Stimulated activated effector memory CD8-positive, alpha-beta T cell treated with anti-CD3 and anti-CD28 coated beads, Interleukin-12 subunit alpha, Interleukin-12 subunit beta, amount 100 ng/mL, for 72 hours (primary cell): ENCODE results near the gene IL3.

ENCODE experiments used
- ATAC-seq: fragments of 150-1000 bp; cut with Tn5 transposase; 2 replicates; pipeline ENCODE4 v1.10.0; 2021
- DNase-seq, 2 donors: peaks; one replicate each; pipeline ENCODE4 v3.0.0; 2021 to 2022; ENCODE audit warnings: low spot score in 2 of 2
- H3K27ac Mint-ChIP-seq: one replicate; pipeline ENCODE4 v1.8.0; 2022; ENCODE audit warnings: mild to moderate bottlenecking, mixed read lengths
- H3K36me3 Mint-ChIP-seq: one replicate; pipeline ENCODE4 v1.8.0; 2022; ENCODE audit warnings: mild to moderate bottlenecking, mixed read lengths
- H3K4me1 Mint-ChIP-seq: one replicate; pipeline ENCODE4 v1.8.0; 2022; ENCODE audit warnings: mixed read lengths
- H3K4me3 Mint-ChIP-seq: one replicate; pipeline ENCODE4 v1.8.0; 2022; ENCODE audit warnings: mild to moderate bottlenecking, mixed read lengths
- H3K9me3 Mint-ChIP-seq: one replicate; pipeline ENCODE4 v1.8.0; 2022; ENCODE audit warnings: mixed read lengths

Gene IL3

DNA sequence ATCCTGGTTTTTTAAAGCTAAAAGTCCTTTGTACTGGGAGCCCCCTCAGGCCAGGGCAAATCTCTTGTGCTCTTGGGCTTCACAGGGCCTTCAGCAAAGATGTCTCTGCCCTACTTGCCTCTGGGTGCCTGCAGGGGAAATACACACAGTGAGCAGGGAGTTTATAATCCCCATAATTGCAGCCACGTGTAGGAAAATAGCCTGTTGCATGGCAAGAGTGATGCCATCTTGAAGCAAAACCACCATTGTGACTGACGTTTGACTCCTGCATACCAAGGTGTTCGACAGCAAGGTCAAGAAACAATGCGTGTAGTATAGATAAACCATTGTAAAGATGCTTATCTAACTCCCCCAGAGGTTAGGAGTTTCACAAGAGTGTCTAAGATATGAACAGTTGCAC lies 11.4 kb upstream of the IL3 start:
- Mint-ChIP-seq H3K4me1 (peaks cover 8% of the 10 kb centered on the region), H3K27ac (no peak overlapping the region), H3K9me3 (no peaks in the 10 kb centered on the region), H3K36me3 (no peaks in the 10 kb centered on the region), H3K4me3 (no peak overlapping the region)
- ATAC-seq (no peak), DNase-seq (no peak)

DNA sequence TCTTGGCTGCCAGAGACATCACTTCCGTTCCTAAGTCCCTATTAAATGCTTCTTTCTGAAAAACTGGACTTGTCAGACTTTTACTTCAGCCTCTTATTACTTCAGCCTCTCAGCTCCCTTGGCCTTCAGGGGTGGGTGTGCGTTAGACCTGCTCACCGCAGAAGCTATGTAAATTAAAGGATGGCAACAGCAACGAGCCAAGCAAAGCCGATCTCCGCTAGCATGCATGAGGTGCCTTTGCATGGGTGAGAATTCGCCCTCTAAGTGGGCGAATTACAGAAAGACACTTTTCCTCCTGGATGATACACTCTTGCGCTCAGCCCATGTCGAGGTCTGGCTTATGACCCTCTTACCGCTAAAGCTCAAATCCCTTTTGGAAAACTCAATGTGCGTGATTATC lies 10.9 kb upstream of the IL3 start:
- no peaks in the 10 kb centered on the region for H3K9me3 Mint-ChIP-seq
- no peak for DNase-seq
- no peak overlapping the region for H3K4me3 Mint-ChIP-seq
- no peak overlapping the region for H3K27ac Mint-ChIP-seq
- ATAC-seq = no peak
- H3K36me3 Mint-ChIP-seq = no peaks in the 10 kb centered on the region
- peaks cover 13% of the 10 kb centered on the region for H3K4me1 Mint-ChIP-seq

DNA sequence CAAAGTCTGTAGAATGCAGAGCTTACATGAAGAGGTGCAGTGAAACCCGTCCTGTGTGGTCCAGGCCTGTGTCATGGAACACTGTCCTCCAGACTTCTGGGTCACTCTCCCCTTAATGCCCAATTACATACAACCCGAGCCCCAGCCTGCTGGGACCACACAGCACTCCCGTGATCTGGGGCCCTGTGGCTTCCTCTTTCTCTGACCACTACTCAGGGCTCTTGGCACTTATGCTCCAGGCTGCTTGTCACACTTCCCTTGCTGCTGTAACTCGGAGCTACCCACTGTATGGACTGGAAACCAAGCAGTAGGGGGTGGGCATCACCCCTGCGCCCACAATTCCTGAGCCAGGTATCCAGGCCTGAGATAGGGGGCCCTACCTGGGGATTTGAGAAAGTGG lies 10.3 kb upstream of the IL3 start:
- H3K4me1 Mint-ChIP-seq = peaks cover 19% of the 10 kb centered on the region
- no peaks in the 10 kb centered on the region for H3K36me3 Mint-ChIP-seq
- H3K4me3 Mint-ChIP-seq = no peak overlapping the region
- H3K27ac Mint-ChIP-seq = no peak overlapping the region
- peak; percentile 29 for ATAC-seq
- peak in 1 of 2 donors; percentile 41 for DNase-seq
- H3K9me3 Mint-ChIP-seq = no peaks in the 10 kb centered on the region

DNA sequence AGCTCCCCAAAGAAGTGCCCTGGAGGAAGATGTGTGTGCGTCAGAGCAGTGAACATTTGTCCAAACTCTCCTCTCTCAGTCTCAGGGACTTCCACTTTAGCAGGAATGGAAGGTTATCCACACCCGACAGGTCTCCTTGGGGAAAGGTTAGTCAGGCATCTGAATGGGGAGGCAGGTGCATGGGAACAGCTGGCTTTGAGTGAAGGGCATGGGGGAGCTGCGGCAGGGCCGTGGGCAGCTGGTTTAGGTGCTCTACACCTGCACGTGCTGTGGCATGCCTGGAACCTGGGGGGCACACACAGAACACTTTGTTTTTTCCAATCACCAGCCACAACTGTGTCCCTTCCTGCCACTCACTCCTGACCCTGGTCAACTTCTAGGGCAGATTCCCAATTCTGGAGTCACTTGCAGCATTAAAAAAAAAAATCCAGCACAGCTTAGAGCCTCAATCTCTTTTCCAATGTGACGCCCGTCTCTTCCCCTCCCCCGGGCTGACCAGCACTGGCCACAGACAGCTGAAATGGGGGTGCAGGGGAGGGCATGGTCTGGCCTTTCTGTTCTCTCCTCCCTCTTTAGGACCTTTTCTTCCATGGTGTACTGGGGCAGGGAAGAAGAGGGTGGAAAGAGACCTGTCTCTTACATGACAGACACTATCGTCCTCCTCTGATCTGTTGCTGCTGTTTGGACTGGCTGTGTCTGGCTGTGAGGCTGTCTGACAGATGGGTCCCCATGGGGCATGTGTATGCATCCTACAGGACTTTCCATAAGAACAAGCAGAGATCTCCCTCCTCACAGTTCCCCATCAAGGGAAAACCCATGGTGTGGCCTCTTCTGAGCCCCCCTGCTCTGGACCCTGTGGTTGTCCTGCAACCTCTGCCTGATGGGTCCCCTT lies 9.5 kb upstream of the IL3 start:
- no peak for DNase-seq
- Mint-ChIP-seq H3K36me3 (peaks cover 2% of the 10 kb centered on the region), H3K4me3 (no peak overlapping the region), H3K4me1 (peaks cover 27% of the 10 kb centered on the region), H3K27ac (no peak overlapping the region), H3K9me3 (no peaks in the 10 kb centered on the region)
- ATAC-seq = no peak

DNA sequence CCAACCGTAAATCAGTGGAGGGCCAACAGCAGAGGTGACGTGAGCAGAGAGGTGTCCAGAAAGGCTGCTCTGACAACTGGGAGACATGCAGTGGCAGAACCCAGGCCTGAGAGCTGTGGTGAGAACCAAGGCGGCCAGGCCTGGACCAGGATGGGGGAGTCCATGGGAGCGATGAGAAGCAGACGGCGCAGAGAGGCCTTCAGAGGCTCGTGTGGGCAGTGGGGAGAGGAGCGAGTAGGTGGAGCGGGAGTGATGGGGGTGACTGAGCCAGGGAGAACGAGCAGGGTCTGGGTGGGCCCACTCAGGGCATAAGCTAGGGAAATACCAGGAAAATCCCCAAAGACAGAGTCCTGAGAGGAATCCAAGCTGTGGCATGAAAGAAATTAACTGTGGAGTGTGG lies 7.9 kb upstream of the IL3 start:
- Mint-ChIP-seq H3K4me3 (no peak overlapping the region), H3K27ac (peak overlapping the region; percentile 64), H3K4me1 (peaks cover 43% of the 10 kb centered on the region), H3K36me3 (peaks cover 11% of the 10 kb centered on the region), H3K9me3 (no peaks in the 10 kb centered on the region)
- no peak for DNase-seq
- no peak for ATAC-seq

DNA sequence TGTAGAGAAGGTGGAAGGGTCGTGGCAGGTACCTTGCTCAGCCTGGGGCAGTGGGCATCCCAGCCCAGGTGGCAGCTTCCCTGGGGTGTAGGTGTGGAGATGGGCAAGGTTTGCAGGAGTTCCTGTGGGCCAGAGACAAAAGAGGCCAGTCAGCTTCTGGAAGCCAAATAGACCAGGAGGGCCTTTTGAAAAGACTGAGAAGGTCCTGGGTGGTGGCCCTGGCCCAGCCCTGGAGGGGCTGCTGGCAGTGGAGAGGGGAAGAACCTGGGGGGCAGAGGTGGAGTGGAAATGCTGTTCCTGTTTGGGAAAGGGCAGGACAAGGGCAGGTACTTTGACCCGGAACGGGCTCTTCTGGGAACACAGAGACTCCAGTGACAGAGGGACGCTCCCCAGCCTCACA lies 7.0 kb upstream of the IL3 start:
- no peak for ATAC-seq
- Mint-ChIP-seq H3K4me1 (peaks cover 50% of the 10 kb centered on the region), H3K9me3 (no peaks in the 10 kb centered on the region), H3K36me3 (peaks cover 11% of the 10 kb centered on the region), H3K27ac (peak overlapping the region; percentile 57), H3K4me3 (no peak overlapping the region)
- peak in 1 of 2 donors; percentile 40 for DNase-seq

DNA sequence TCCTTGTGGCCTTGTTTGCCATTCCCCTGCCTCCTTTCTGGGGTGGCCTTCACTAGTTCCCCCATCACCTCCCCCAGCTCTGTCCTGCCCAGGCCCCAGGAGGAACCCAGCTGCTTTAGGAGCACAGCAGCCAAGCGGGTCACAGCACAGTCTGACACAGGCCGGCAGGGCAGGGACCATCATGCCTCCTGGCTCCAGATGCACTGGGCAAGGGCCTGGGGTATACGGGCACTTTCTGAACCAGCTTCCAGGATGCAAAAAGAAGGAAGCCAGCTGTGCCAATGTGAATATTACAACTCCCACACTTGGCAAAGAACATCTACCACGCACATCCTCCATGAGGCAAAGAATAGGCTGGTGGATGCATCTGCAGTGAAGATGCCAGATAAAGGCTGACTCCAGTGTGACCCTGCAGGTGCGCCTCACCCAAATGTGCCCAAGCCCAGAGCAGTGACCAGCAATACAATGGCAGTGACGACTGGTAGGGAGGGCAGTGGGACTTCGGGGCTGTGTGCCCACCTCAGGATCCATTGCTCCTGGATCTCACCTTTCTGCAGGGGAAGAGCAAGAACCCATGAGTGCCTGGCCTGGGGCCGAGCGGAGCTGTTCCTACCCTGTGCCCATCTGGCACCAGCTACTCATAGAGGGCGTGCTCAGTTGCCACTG lies 6.3 kb upstream of the IL3 start:
- Mint-ChIP-seq H3K4me1 (peaks cover 54% of the 10 kb centered on the region), H3K9me3 (no peaks in the 10 kb centered on the region), H3K27ac (no peak overlapping the region), H3K4me3 (no peak overlapping the region), H3K36me3 (peaks cover 11% of the 10 kb centered on the region)
- DNase-seq = peak in 1 of 2 donors; percentile 42
- no peak for ATAC-seq

DNA sequence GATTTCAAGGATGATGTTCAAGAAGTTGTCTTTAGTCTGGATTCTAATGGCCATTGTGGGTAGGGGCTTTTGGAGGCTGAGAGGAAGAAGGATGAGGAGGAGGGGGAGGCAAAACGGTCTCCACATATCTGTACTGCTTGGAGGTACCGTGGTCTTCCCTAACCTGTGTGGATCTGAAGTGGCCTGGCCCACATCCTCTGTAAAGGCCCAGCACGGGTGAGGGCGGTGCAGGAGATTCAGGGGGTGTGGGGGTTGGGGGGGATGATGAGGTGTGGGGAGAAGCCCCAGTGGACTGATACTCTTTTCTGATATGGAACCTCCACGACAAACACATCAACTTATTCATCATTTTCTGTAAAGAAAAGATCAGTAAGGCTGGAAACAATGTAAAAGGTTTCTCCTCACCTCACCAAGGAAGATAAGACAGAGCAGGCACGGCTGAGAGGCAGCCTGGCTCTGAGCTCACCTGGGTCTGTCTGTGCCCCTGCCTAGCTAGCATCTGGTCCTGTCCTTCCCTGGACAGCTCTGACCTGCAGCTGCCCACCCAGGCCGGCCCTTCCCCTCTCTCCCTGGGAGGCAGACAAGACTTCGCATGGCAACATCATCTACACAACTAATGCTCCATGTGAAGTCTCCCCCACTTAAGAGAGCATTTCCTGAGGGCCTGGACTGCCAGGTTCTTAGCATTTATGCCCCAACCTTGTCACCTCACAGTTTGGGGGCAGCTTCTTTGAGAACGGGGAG lies 5.6 kb upstream of the IL3 start:
- Mint-ChIP-seq H3K36me3 (peaks cover 11% of the 10 kb centered on the region), H3K4me3 (no peak overlapping the region), H3K27ac (no peak overlapping the region), H3K9me3 (no peaks in the 10 kb centered on the region), H3K4me1 (peaks cover 61% of the 10 kb centered on the region)
- DNase-seq = peak in 1 of 2 donors; percentile 43
- no peak for ATAC-seq

DNA sequence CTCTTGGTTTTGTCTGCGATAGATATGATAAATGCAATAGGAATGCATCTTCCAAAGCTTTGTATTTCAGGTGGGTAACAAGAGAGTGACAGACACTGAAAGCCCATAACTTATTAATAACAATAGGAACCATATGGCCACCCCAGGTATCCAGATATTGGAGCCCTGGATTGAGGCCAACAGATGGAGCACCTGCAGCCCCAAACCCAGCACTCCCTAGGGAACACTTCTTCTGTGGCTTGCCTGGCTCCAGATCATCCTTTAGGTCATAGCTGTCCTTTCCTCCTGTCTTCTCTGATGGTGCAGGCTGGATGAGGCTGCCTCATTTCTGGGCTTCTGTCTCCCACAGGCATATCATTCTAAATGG lies 5.0 kb upstream of the IL3 start:
- Mint-ChIP-seq H3K9me3 (no peaks in the 10 kb centered on the region), H3K4me3 (peak overlapping the region; percentile 44), H3K27ac (peak overlapping the region; percentile 91), H3K4me1 (peaks cover 67% of the 10 kb centered on the region), H3K36me3 (peaks cover 11% of the 10 kb centered on the region)
- ATAC-seq (no peak), DNase-seq (peak in 1 of 2 donors; percentile 42)

DNA sequence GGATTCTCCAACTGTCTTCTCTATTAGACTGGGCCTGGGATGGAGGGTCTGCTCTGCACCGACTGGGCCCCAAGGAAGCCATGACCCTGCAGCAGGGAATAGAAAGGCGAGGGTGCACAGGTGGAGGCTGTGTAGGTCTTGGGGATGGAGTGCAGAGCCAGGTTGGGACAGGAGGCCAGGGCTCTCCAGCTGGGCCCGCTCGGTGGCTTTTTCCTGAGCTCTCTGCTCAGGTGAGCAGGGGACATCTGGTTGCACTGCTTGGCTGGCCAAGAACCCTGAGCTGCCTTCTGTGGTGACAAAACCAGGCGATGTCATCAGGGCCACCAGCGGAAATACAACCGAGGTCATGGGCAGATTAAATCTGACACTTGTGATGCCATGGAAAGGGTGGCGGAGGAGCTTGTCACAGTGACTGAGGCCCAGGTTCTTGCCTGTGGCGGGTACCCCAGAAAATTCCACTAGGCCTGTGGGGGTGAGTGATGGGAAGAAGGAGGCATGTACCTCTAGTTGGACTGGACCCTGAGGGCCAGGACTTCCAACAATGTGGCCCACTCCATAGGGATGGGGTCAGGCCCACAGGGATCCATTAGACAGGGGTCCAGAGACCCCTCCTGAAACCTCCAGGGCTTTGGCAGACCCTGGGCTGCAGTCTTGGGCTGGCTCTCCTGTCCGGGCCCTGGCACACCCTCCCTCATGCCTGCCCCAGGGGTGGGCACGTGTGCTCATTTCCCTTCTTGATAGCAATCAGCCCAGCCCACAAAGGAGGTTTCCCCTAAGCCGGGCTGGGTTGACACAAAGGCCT lies 4.4 kb upstream of the IL3 start:
- Mint-ChIP-seq H3K36me3 (peaks cover 11% of the 10 kb centered on the region), H3K4me3 (peak overlapping the region; percentile 44), H3K9me3 (no peaks in the 10 kb centered on the region), H3K4me1 (peaks cover 71% of the 10 kb centered on the region), H3K27ac (peak overlapping the region; percentile 91)
- DNase-seq (peak in 1 of 2 donors; percentile 54), ATAC-seq (peak; percentile 82)

DNA sequence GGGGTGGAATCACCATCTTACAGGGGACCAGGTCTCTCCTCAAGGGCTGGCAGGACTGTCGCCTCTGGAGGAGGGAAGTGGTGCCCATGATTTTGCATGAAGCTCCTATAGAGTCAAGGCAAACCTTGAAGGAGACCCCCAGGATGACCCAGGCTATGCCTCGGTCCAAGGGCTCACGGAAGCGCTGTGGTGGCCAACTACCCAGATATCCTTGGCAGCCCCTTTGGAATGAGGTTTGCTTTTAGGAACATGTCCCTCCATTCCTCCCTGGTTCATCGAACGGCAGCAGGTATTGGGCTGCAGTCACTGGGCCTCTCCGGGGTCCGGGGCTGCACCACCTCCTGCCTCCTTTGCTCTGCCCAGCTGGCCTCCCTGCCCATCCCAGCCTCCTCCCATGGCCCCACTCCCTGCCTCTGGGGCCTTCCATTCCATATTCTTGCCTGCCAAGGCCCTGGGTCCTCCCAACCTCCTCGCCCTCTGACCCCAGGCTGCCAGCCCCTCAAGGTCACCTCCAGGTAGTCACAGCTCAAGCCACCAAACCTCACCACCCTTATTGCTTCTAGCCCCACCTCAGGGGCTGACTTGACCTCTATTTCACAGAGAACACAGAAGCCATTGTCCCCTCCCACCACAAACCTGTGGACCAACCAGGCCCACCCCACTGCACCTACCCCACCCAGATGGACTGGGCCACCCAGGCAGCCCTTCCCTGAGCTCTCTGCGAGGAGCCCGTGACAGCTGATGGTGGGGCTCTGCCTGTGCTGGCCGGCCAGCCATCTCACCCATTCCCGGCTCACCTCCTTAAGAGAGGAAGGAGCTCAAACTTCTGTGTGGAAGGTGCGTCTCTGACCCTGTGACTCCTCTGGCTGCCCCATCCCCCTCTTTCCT lies 3.6 kb upstream of the IL3 start:
- Mint-ChIP-seq H3K27ac (peak overlapping the region; percentile 91), H3K4me3 (peak overlapping the region; percentile 44), H3K4me1 (peaks cover 71% of the 10 kb centered on the region), H3K9me3 (no peaks in the 10 kb centered on the region), H3K36me3 (peaks cover 11% of the 10 kb centered on the region)
- ATAC-seq (no peak), DNase-seq (peak in 1 of 2 donors; percentile 45)

DNA sequence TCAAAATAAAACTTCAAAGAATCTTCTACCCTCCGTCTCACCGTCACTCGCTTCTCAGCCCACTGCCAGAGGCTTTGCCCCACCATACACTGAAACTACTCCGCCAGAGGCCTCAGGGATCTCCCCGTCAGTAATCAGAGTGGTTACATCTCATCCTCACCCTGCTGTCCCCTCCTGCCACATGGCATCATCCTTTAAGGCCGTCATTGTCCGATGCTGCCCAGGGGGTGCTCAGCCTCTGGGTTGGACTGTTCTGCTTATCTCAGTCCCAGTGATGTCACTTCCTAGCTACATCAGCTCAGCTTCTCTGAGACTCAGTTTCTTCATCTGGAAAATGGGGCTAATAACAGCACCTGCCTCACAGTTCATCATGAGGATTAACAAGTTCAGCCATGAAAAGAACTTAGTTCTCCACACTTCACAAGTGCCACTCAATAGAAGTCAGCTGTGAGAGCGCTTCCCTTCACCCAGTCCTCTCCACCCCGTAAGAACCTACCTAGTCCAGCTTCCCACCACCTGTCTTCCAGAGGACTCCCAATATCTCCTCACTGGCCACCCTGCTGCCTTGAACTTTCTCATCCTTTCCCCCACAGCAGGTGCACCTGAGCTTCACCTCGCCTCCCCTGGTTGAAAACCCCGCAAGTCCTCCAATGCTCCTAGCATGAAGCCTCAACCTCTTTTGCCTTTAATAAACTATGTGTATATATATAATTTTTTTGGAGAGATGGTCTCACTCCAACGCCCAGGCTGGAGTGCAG lies 2.8 kb upstream of the IL3 start:
- no peak for ATAC-seq
- H3K4me1 Mint-ChIP-seq = peaks cover 65% of the 10 kb centered on the region
- peak overlapping the region; percentile 91 for H3K27ac Mint-ChIP-seq
- H3K9me3 Mint-ChIP-seq = no peaks in the 10 kb centered on the region
- peaks cover 11% of the 10 kb centered on the region for H3K36me3 Mint-ChIP-seq
- DNase-seq = peak in 1 of 2 donors; percentile 43
- no peak overlapping the region for H3K4me3 Mint-ChIP-seq

DNA sequence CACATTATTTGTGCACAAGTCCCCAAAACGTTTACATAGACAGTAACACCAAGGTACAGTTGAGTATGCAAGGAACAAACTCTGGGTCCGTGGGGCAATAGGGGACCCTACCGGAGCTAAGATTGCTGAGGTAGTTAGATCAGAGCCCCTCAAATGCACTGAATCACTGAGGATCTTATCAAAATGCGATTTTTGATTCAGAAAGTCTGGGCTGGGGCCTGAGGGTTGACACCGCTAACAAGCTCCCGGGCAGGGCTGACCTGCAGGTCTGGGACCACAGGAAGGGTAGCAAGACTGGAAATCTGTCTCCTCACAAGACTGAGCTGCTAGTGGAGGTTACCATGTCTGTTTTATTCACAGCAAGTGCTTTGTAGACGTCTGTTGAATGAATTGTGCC lies 1.8 kb upstream of the IL3 start:
- ATAC-seq (no peak), DNase-seq (no peak)
- peaks cover 15% of the 10 kb centered on the region for H3K36me3 Mint-ChIP-seq
- H3K9me3 Mint-ChIP-seq = no peaks in the 10 kb centered on the region
- H3K4me3 Mint-ChIP-seq = no peak overlapping the region
- peak overlapping the region; percentile 58 for H3K27ac Mint-ChIP-seq
- peaks cover 70% of the 10 kb centered on the region for H3K4me1 Mint-ChIP-seq
